Nephron progenitor cell (in vitro differentiated cells): Measurements from ENCODE around the gene BCKDHB.

ENCODE experiments used
- DNase-seq: peaks from one replicate; pipeline ENCODE4 v3.0.0; 2021
- H3K27ac Mint-ChIP-seq: 2 replicates; pipeline ENCODE4 v1.8.0; 2021; ENCODE audit warnings: mild to moderate bottlenecking, moderate library complexity, mixed read lengths
- H3K27me3 Mint-ChIP-seq: 2 replicates; pipeline ENCODE4 v1.8.0; 2021; ENCODE audit warnings: mild to moderate bottlenecking, low read depth, mixed read lengths; ENCODE audit not compliant: poor library complexity
- H3K36me3 Mint-ChIP-seq: 2 replicates; pipeline ENCODE4 v1.8.0; 2021; ENCODE audit warnings: low read depth, mixed read lengths
- H3K4me1 Mint-ChIP-seq: 2 replicates; pipeline ENCODE4 v1.8.0; 2021; ENCODE audit warnings: mixed read lengths
- H3K4me3 Mint-ChIP-seq: 2 replicates; pipeline ENCODE4 v1.8.0; 2021; ENCODE audit warnings: mild to moderate bottlenecking, moderate library complexity, mixed read lengths
- H3K9me3 Mint-ChIP-seq: 2 replicates; pipeline ENCODE4 v1.8.0; 2021; ENCODE audit warnings: mild to moderate bottlenecking, moderate library complexity, mixed read lengths
- TF ChIP-seq, protein P1 (sequence below): fragments of 200-600 bp; sonication (generic); IDR thresholded peaks from 2 replicates; pipeline ENCODE4 v1.5.0; 2021; ENCODE audit warnings: antibody characterized with exemption

BCKDHB gene

GRCh38 chr6:80325742-80326141, 219.3 kb downstream of the BCKDHB start:
- H3K27ac Mint-ChIP-seq: no peak overlapping the region
- no peak overlapping the region for H3K4me3 Mint-ChIP-seq
- no peaks in the 10 kb centered on the region for H3K36me3 Mint-ChIP-seq
- TF ChIP-seq, protein P1, sequence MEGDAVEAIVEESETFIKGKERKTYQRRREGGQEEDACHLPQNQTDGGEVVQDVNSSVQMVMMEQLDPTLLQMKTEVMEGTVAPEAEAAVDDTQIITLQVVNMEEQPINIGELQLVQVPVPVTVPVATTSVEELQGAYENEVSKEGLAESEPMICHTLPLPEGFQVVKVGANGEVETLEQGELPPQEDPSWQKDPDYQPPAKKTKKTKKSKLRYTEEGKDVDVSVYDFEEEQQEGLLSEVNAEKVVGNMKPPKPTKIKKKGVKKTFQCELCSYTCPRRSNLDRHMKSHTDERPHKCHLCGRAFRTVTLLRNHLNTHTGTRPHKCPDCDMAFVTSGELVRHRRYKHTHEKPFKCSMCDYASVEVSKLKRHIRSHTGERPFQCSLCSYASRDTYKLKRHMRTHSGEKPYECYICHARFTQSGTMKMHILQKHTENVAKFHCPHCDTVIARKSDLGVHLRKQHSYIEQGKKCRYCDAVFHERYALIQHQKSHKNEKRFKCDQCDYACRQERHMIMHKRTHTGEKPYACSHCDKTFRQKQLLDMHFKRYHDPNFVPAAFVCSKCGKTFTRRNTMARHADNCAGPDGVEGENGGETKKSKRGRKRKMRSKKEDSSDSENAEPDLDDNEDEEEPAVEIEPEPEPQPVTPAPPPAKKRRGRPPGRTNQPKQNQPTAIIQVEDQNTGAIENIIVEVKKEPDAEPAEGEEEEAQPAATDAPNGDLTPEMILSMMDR: no peak
- H3K9me3 Mint-ChIP-seq: no peaks in the 10 kb centered on the region
- H3K27me3 Mint-ChIP-seq: no peaks in the 10 kb centered on the region
- H3K4me1 Mint-ChIP-seq: peaks cover 10% of the 10 kb centered on the region
- DNase-seq: no peak

DNA sequence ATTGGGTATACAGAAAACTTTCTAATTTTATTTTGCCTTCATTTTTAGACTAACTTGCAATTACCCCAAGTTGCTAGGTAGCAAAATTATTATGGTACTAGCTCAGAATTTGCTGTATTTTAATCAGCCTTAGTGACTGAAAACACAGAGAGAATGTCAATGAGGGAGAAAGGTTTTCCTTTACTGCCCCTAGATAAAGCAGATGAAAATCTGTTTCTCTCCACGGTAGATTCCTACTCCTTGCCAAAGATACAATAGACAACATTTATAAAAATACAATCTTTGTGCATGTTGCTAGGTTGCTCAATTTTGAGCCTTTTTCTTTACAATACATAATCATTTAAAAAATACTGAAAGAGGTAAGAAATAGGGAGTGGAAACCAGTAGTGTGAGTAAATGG, 222.2 kb downstream of the BCKDHB start:
- Mint-ChIP-seq H3K4me1 (peaks cover 10% of the 10 kb centered on the region), H3K4me3 (no peak overlapping the region), H3K27me3 (no peaks in the 10 kb centered on the region), H3K27ac (no peak overlapping the region), H3K36me3 (no peaks in the 10 kb centered on the region), H3K9me3 (no peaks in the 10 kb centered on the region)
- TF ChIP-seq, protein P1: no peak
- no peak for DNase-seq

- H3K27ac Mint-ChIP-seq: peak overlapping the region; percentile 49
- H3K4me1 Mint-ChIP-seq: peaks cover 10% of the 10 kb centered on the region
- DNase-seq: no peak
Observed at GRCh38 chr6:80329496-80329895, 223.0 kb downstream of the BCKDHB start.

GRCh38 chr6:80330961-80331360, 224.5 kb downstream of the BCKDHB start:
- DNase-seq: no peak

More at GRCh38 chr6:80329496-80329895, 223.0 kb downstream of the BCKDHB start:
- Mint-ChIP-seq H3K27me3 (no peaks in the 10 kb centered on the region), H3K36me3 (no peaks in the 10 kb centered on the region), H3K9me3 (no peaks in the 10 kb centered on the region), H3K4me3 (no peak overlapping the region)
- TF ChIP-seq, protein P1: no peak

GRCh38 chr6:80331522-80331921, 225.1 kb downstream of the BCKDHB start:
- no peak overlapping the region for H3K4me3 Mint-ChIP-seq

More at GRCh38 chr6:80330961-80331360, 224.5 kb downstream of the BCKDHB start:
- H3K27me3 Mint-ChIP-seq: no peaks in the 10 kb centered on the region
- H3K36me3 Mint-ChIP-seq: no peaks in the 10 kb centered on the region
- H3K9me3 Mint-ChIP-seq: no peaks in the 10 kb centered on the region
- TF ChIP-seq, protein P1: no peak
- H3K27ac Mint-ChIP-seq: no peak overlapping the region
- H3K4me1 Mint-ChIP-seq: peaks cover 10% of the 10 kb centered on the region
- no peak overlapping the region for H3K4me3 Mint-ChIP-seq

DNA sequence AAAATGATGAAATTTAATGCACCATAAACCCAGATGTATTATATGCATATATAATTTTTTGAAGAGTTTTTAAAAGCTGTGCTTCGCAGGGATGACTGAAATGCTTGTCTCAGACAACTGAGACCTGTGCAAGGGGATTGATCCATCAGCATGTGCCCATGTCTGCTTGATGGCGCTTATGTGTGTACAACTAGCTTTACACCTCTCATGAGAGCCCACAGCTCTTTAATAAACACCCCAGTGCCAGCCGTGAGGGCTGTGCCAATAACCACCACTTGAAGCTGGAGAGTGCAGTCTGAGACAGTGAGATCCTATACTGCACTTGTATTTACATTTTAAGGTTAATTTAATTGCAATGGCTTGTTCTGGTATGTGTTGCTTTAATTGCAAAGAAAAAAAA, 225.5 kb downstream of the BCKDHB start:
- H3K27ac Mint-ChIP-seq: no peak overlapping the region
- H3K4me1 Mint-ChIP-seq: peaks cover 10% of the 10 kb centered on the region
- TF ChIP-seq, protein P1: no peak
- DNase-seq: no peak
- H3K9me3 Mint-ChIP-seq: no peaks in the 10 kb centered on the region
- H3K36me3 Mint-ChIP-seq: no peaks in the 10 kb centered on the region
- H3K4me3 Mint-ChIP-seq: no peak overlapping the region
- H3K27me3 Mint-ChIP-seq: no peaks in the 10 kb centered on the region

More at GRCh38 chr6:80331522-80331921, 225.1 kb downstream of the BCKDHB start:
- H3K4me1 Mint-ChIP-seq: peaks cover 10% of the 10 kb centered on the region
- TF ChIP-seq, protein P1: no peak
- DNase-seq: no peak
- no peak overlapping the region for H3K27ac Mint-ChIP-seq
- no peaks in the 10 kb centered on the region for H3K9me3 Mint-ChIP-seq
- no peaks in the 10 kb centered on the region for H3K27me3 Mint-ChIP-seq
- no peaks in the 10 kb centered on the region for H3K36me3 Mint-ChIP-seq
